ENCODE data around the gene CCDC121.

GRCh38 chr2:27651056-27651455 lies 22.2 kb upstream of the CCDC121 start:
- TF ChIP-seq CTCF (IDR thresholded peaks at IDR 0.05) (no peak), EP300 (IDR thresholded peaks at IDR 0.05) (no peak), POLR2AphosphoS5 (IDR thresholded peaks at IDR 0.05) (no peak)
